T follicular helper cell (primary cell): ENCODE measurements around the gene TMEM141.

ENCODE experiments used
- DNase-seq: peaks from one replicate; pipeline ENCODE4 v3.0.0-alpha.2; 2020; ENCODE audit warnings: low read depth

Gene TMEM141

DNA sequence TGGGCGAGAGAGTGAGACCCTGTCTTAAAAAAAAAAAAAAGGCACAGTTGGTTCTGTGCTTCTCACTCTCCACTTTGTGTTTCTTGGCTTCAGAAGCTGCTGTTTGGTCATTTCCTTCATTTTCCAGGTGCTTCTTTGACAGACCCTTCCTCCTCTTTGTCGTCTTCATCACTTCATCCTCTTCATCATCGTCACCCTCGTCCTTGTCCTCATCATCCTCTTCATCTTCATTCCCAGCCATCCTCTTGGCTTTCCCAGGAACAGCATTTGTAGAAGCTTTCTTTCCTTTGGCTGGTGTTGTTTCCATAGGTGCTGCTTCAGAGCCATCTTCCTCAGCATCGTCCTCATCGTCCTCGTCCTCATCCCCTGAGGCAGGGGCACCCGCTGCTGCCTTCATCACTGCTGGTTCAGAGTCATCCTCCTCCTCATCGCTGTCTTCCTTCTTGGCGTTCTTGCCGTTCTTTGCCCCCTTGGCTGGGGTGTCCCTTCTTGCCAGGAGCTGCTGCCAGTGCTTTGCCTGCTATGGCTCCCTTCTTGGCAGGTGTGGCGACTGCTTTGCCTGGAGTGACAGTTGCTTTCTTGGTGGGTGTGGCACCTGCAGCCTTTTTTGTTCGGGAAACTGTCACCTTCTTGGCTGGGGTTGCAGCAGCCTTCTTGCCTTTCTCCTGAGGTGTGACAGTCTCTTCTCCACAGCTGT is 23.7 kb downstream of the TMEM141 start:
- no peak for DNase-seq

DNA sequence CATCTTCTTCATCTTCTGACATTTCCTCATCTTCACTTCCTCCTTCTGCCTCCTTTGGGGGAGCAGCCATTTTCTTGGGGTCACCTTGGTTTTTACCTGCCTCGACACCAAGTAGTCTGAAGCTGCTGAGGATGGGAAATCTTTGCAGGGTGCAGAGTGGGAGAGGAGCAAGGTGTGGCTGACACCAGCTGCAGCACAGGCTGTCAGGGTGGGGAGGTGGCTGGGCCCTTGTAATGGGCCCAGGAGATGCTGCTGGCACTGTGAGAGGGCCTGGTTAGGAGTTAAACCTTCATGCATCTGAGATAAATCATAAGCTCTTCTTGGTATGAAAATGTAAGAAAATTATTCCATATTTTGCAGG is 24.3 kb downstream of the TMEM141 start:
- no peak for DNase-seq

GRCh38 chr9:136820971-136821825 is 30.1 kb downstream of the TMEM141 start:
- no peak for DNase-seq

- DNase-seq = no peak
These were observed 30.8 kb downstream of the TMEM141 start for GRCh38 chr9:136821826-136822544.

DNA sequence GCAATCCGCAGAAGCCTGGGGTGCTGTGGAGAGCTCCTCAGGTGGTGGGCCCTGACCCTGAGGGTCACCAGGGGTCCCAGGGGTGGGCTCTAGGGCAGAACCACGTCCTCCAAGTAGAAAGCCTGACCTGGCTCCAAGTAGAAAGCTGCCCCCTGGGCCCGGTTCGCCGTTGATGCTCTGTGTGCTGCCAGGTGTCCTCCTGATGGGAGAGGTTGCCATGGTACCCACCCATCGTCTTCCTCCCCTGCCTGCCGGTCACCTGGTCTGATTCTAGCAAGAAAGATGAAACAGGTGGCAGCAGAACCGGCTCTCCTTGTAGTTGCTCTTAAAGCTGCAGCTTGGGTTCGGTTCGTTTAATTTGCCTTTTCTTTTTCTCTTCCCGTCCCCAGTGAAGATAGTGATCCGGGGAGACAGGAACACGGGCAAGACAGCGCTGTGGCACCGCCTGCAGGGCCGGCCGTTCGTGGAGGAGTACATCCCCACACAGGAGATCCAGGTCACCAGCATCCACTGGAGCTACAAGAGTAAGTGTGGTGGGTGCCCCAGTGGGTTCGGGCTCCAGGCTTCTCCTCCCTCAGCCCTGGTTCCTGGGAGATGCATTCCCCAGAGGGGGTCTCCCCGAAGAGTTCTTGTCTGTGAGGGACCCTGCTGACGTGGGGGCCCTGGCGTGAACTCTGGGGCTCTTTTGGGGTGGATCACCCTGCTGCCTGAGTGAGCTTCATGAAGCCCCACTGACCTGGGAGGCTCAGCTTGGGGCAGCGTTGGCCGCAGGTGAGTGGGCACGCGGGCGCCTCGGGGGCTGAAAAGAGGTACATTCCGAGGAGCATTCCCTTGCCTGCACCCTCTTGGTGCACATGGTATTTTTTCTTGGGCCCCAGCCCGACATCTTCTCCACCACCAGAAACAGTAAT is 32.2 kb downstream of the TMEM141 start:
- DNase-seq = no peak

GRCh38 chr9:136824496-136825225 is 33.5 kb downstream of the TMEM141 start:
- no peak for DNase-seq

GRCh38 chr9:136825295-136826187 is 34.4 kb downstream of the TMEM141 start:
- DNase-seq = no peak

DNA sequence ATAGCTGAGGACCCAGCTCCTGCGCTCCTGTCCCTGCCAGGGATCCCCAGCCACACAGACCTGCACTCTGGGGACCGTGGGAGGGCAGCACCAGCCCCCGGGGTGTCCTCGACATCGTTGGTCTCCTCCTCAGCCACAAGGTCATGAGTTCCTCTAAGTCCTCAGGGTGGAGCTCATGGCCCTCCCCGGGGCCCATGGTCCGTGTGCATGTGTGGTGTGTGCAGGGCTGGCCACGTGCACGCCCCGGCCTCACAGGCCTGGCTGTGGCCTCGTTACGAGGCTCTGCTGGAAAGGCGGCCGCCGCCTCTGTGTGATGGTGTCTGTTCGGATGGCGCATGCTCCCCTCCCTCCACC is 35.0 kb downstream of the TMEM141 start:
- no peak for DNase-seq

GRCh38 chr9:136826703-136827582 is 35.8 kb downstream of the TMEM141 start:
- DNase-seq = no peak

DNA sequence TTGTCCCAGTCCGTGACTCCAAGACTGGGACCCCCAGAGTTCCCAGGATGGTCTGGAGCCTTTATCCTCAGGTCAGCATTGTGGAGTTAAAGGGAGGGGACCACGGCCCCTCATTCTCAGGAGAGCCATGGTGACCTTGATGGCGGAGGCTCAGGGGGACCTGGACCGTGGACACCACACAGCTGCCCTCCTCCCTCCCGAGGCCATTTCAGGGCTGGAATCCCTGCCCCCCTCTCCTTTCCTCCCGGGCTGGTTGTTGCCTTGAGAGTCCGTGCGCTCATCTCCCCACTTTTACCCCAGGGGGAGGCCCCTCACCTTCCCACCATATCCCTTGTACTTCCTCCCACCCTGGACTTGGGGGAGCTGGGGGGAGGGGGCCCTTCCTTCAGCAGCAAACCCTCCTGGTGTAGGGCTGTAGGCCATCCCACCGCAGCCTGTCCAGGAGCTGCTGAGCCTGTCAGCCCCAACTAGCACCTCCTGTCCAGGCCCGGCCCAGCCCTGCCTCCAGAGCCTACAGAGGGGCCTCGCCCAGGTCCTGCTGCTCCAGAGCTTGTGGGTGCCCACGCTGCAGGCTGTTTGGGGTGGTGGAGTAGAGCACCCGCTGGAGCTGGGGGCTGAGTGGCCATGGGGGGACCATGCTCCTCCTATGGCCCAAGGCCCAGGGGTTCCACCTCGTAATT is 36.8 kb downstream of the TMEM141 start:
- DNase-seq = no peak

DNA sequence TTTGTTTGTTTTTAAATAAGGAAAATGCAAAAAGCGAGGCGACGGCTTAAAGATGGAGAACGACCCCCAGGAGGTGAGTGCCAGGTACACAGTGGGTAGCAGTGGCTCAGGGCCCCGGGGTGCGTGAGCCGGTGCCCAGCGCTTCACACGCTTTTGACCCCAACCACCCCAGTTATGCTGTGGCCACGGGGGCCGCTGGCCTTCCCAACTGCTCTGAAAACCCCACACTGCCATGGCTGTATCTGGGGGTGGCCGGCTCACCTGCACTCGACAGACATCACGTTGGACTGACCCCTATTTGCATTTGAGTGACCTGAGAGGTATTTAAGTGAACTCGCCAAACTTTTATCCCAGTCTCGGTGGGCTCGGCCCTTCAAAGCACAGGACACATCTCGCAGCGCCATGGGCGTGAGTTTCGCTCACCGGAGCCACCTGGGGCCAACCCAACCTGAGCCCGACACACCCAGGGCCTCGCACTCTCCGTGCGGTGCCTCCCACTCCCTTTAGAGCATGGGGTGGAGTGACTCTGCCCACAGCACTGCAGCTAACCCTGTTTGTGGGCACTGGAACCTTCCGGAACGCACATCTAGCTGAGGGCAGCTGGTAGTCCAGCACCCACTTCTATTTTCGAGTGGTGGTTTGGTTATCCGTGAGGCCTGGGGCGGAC is 37.5 kb downstream of the TMEM141 start:
- no peak for DNase-seq

GRCh38 chr9:136829412-136829811 is 38.3 kb downstream of the TMEM141 start:
- DNase-seq = no peak

DNA sequence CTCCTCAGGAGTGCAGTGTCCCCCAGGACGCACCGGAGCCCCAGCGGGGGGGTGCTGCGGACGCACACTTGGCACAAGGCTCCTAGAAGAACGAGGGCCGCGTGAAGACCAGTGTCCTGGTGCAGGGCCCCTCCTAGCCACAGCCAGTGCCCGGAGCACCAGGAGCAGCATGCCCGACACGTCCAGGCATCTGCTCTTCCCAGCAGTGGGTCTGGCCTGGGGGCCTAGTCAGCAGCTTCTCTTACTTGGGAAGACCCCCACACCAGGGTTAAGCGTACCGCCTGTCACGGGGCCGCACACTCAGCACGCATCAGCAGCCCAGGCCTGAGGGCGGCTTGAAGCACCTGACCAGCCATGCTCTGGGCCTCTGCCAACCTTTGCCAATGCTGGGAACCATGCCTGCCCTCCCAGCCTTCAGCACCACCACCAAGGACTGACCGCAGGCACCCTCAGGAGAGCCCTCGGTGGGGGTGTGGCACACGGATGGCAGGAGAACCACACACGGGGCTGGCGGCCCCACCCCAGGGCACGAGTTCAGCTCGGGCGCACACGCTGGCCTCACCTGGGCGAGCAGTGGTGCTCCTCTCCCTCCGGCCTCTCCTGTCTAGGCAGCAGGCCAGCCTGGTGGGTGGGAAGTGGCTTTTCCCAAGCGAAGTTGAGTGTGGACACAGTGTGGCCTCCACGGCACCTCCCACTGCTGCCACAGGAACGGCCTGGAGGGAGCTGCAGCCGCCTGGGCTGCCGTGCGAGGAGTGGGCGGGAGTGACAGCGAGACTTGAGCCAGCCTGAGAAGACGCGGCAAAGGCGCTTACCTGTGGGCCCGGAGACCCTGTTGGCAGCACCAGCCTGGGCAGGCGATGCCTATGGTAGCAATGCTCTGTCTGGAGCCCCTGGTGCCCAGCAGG is 39.1 kb downstream of the TMEM141 start:
- DNase-seq = no peak

- no peak for DNase-seq
These were observed 40.0 kb downstream of the TMEM141 start for GRCh38 chr9:136831002-136831719.

DNA sequence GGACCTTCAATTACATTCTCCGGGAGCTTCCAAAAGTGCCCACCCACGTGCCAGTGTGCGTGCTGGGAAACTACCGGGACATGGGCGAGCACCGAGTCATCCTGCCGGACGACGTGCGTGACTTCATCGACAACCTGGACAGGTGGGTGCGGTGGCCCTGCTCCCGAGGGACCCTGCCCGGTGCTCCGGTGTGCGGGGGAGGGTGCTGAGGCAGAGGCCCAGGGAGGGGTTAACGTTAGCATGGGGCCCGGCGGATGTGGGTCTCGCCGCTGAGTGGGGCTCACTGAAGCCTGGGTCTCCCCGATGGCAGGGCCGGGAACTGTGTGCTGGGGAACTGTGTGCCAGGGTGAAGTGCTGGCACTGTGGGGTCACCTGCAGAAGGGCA is 40.6 kb downstream of the TMEM141 start:
- DNase-seq = no peak

- DNase-seq = no peak
These were observed 41.4 kb downstream of the TMEM141 start for GRCh38 chr9:136832581-136832980.
